ENCODE results near the gene C1QTNF6. TPM values are rescaled to one million over a fixed set of nuclear protein-coding genes. Genes with fewer than 3 reads are reported as not detected.
A peak's percentile ranks its signal among the peaks of the same experiment; 100 is the strongest.
"Not testable (repeated sequence)": the region's sequence is repeated elsewhere in the genome, so short reads cannot be mapped to it uniquely, and the experiment has no call there.

The C1QTNF6 gene
- total RNA-seq, 2 donors from 2014 or later = 13.8 to 14.5 TPM

DNA sequence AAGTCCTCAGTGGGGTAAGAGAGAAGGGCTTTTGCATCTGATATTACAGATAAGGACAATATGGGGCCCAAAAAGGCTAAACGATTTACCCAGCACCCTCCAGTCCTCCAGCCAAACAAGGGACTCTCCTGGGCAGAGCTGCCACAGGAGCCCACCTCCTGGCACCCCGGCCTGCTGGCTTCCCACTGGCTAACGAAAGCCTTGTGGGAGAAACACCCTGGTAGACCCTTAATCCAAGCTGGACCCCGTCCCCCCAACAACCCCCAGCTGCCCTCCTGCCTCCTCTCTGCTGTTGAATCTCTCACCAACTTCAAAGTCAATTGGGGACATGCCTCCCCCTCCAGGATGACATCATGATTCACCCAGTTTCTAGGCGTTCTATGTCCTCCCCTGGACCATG is 10.8 kb downstream of the C1QTNF6 start:
- no peaks in the 10 kb centered on the region for H3K9me3 Mint-ChIP-seq
- no peak for ATAC-seq
- peak overlapping the region in 1 of 2 donors; percentile 12 for H3K27ac Mint-ChIP-seq
- no peak for DNase-seq (ENCODE audit: low spot score in 2 of 2)
- H3K36me3 Mint-ChIP-seq = no peaks in the 10 kb centered on the region

GRCh38 chr22:37176464-37177061 is 11.5 kb downstream of the C1QTNF6 start:
- peak in 1 of 2 donors; percentile 53 for DNase-seq (ENCODE audit: low spot score in 2 of 2)
- Mint-ChIP-seq H3K27ac (no peak overlapping the region), H3K9me3 (no peaks in the 10 kb centered on the region), H3K36me3 (no peaks in the 10 kb centered on the region)
- peak in 1 of 2 donors; percentile 74 for ATAC-seq

- DNase-seq (ENCODE audit: low spot score in 2 of 2) (peak in 1 of 2 donors; percentile 38), ATAC-seq (no peak)
- Mint-ChIP-seq H3K9me3 (no peaks in the 10 kb centered on the region), H3K36me3 (no peaks in the 10 kb centered on the region), H3K27ac (no peak overlapping the region)
Observed at GRCh38 chr22:37175414-37176281, 12.4 kb downstream of the C1QTNF6 start.

DNA sequence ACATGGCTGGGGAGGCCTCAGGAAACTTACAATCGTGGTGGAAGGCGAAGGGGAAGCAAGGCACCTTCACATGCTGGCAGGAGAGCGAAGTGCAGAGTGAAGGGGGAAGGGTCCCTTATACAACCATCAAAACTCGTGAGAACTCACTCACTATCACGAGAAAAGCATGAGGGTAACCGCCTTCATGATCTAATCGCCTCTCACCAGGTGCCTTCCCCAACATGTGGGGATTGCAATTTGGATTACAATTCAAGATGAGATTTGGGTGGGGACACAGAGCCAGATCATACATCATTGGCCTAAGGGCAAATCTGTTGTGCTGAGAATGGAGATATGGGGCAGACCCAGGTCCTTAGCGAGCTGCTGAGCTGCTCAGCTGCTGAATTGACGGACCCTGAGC is 13.1 kb downstream of the C1QTNF6 start:
- H3K27ac Mint-ChIP-seq = no peak overlapping the region
- no peaks in the 10 kb centered on the region for H3K9me3 Mint-ChIP-seq

GRCh38 chr22:37173709-37174108 is 14.3 kb downstream of the C1QTNF6 start:
- no peaks in the 10 kb centered on the region for H3K9me3 Mint-ChIP-seq
- no peak overlapping the region for H3K27ac Mint-ChIP-seq
- DNase-seq (ENCODE audit: low spot score in 2 of 2) (peak in 1 of 2 donors; percentile 18), ATAC-seq (no peak)
- no peaks in the 10 kb centered on the region for H3K36me3 Mint-ChIP-seq

More for the DNA sequence above, 13.1 kb downstream of the C1QTNF6 start:
- ATAC-seq = no peak
- DNase-seq (ENCODE audit: low spot score in 2 of 2) = no peak
- no peaks in the 10 kb centered on the region for H3K36me3 Mint-ChIP-seq

GRCh38 chr22:37172266-37173245 is 15.5 kb downstream of the C1QTNF6 start:
- DNase-seq (ENCODE audit: low spot score in 2 of 2) (peak in 1 of 2 donors; percentile 50), ATAC-seq (no peak)
- H3K27ac Mint-ChIP-seq = peak overlapping the region in 1 of 2 donors; percentile 10
- no peaks in the 10 kb centered on the region for H3K36me3 Mint-ChIP-seq
- no peaks in the 10 kb centered on the region for H3K9me3 Mint-ChIP-seq

DNA sequence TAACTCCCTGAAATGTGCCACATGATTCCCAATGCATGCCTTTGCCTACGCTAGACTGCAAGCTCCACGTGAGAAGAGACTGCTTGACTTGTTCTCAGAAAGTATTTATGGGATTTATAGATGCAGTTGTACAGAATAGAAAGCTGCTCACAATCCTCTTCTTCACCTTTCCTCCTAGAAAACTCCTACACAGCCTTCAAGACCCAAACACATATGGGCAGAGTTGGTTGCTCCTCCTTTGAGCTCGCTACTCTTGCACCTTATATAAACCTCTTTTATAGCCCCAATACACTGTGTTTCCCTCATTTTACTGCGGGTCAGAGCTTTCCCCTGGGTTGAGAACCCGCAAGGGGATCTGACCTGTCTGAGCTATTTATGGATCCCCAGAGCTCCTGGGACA is 16.4 kb downstream of the C1QTNF6 start:
- Mint-ChIP-seq H3K36me3 (no peaks in the 10 kb centered on the region), H3K27ac (no peak overlapping the region), H3K9me3 (no peaks in the 10 kb centered on the region)
- DNase-seq (ENCODE audit: low spot score in 2 of 2) (no peak), ATAC-seq (no peak)

DNA sequence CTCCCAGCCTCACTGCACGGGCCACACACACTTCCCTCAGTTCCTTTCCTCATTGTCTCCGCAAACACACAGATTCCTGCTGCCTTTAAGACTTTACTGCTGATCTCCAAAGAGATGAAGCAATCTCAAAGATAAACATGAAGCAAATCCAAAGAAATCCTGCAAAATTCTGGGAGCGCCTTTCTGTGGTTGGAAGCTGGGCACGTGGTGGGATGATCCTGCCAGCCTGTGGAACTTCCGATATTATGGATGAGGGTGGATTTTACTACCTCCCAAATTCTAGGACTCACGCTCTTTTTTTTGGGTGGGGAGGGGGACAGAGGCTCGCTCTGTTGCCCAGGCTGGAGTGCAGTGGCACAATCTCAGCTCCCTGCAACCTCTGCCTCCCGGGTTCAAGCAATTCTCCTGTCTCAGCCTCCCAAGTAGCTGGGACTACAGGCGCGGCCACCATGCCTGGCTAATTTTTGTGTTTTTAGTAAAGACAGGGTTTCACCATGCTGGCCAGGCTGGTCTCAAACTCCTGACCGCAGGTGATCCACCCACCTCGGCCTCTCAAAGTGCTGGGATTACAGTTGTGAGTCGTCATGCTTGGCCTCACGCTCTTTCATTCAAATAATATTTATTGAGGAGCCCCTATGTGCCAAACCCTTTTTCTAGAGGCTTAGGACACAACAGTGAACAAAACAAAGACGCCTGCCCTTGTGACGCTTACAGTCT is 17.2 kb downstream of the C1QTNF6 start:
- DNase-seq (ENCODE audit: low spot score in 2 of 2) = peak in 1 of 2 donors; percentile 31
- H3K36me3 Mint-ChIP-seq, ATAC-seq, H3K9me3 Mint-ChIP-seq: not testable (repeated sequence)
- H3K27ac Mint-ChIP-seq = peak overlapping the region in 1 of 2 donors; percentile 3

GRCh38 chr22:37169947-37170688 is 17.9 kb downstream of the C1QTNF6 start:
- ATAC-seq = no peak
- Mint-ChIP-seq H3K9me3 (no peaks in the 10 kb centered on the region), H3K27ac (no peak overlapping the region), H3K36me3 (no peaks in the 10 kb centered on the region)
- DNase-seq (ENCODE audit: low spot score in 2 of 2) = peak in 1 of 2 donors; percentile 43

DNA sequence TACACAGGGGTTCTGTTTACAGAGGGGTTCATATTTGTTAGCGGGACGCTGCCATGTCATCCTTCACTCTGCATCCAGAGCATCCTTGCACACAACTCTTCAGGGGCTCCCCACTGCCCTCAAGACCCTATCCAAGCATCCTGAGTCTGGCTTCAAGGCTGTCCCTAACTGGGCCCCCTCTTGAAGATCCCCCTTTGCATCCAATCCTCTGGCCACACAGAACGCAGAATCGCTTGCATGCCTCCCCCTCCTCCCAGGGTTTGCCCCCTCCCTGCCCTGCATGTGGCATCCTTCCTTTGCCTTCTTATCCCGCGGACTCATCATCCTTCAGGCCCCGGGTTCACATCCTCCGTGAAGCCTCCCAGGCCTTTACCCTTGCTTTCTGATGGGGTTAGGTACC is 18.6 kb downstream of the C1QTNF6 start:
- Mint-ChIP-seq H3K36me3 (no peaks in the 10 kb centered on the region), H3K27ac (no peak overlapping the region), H3K9me3 (no peaks in the 10 kb centered on the region)
- ATAC-seq (no peak), DNase-seq (ENCODE audit: low spot score in 2 of 2) (peak in 1 of 2 donors; percentile 37)

- H3K9me3 Mint-ChIP-seq = no peaks in the 10 kb centered on the region
- no peak for ATAC-seq
Observed at GRCh38 chr22:37167981-37168647, 19.9 kb downstream of the C1QTNF6 start.

DNA sequence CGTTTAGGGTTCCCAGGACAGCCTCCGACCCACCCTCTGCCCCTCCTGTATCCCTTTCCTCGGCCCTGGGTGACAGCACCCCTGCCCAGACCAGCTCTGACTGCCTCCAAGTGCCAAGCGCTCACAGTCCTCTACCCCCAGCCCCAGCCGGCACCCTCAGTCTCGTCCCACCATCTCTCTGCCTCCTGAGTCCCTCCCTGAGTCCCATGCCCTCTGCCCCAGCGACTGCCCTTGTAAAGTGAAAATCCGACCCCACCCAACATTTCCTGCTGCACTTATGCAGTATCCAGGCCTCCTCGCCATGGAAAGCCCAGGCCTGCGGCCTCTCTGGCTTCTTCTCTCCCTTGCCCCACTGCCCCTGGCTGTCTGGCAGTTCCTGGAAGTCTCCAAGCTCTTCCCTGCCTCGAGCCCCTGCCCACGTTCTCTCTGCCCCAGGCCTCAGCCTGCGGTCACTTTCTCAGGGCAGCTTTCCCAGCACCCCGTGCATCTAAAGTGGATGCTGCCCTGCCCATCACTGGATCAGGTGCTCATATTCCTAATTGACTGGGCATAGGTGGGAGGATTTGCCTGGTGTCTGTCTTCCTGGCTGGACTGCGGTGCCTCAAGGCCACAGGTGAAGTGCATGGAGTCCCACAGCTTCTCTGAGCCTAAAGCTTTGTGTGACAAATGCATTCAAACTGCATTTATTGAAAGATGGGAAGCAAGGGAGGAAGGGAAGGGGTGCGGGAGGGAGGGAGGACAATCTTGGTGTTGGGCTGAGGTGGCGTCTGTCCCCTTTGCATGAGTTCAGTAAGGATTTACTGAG is 20.7 kb downstream of the C1QTNF6 start:
- Mint-ChIP-seq H3K27ac (peak overlapping the region; percentile 85 to 86), H3K36me3 (no peaks in the 10 kb centered on the region), H3K9me3 (no peaks in the 10 kb centered on the region)
- DNase-seq (ENCODE audit: low spot score in 2 of 2) (peak in 1 of 2 donors; percentile 46), ATAC-seq (no peak)

More at GRCh38 chr22:37167981-37168647, 19.9 kb downstream of the C1QTNF6 start:
- Mint-ChIP-seq H3K36me3 (no peaks in the 10 kb centered on the region), H3K27ac (peak overlapping the region in 1 of 2 donors; percentile 85)
- DNase-seq (ENCODE audit: low spot score in 2 of 2) = peak in 1 of 2 donors; percentile 44

DNA sequence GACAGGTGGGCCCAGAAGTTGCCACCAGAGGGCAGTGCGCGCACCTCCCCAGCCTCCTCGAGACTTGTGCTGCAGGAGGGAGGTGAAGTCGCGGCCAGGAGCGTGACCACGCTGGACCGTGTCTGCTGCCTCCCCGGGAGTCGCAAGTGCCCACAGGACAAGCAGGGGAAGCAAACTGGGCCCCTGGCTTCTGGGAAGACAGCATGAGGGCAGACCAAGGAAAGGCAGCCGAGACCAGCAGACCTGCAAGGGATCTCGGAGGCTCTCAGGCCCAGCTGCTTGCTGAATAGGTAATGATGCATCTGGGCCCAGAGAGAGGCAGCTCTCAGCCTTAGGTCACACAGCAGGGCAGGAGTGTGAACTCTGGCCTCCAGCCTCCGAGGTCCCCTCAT is 21.4 kb downstream of the C1QTNF6 start:
- no peaks in the 10 kb centered on the region for H3K9me3 Mint-ChIP-seq
- peaks cover 0 to under 1% of the 10 kb centered on the region in 2 donors for H3K36me3 Mint-ChIP-seq
- ATAC-seq (no peak), DNase-seq (ENCODE audit: low spot score in 2 of 2) (peak; percentile 77 to 85)
- H3K27ac Mint-ChIP-seq = peak overlapping the region; percentile 85 to 86

GRCh38 chr22:37165940-37166674 is 21.9 kb downstream of the C1QTNF6 start:
- peaks cover 0 to 3% of the 10 kb centered on the region in 2 donors for H3K9me3 Mint-ChIP-seq
- peaks cover 4 to 6% of the 10 kb centered on the region in 2 donors for H3K36me3 Mint-ChIP-seq
- ATAC-seq (no peak), DNase-seq (ENCODE audit: low spot score in 2 of 2) (no peak)
- H3K27ac Mint-ChIP-seq = peak overlapping the region; percentile 72 to 85
